GM19463 (cell line): ENCODE data around the gene SLC22A6.

ENCODE experiments used
- ATAC-seq: cut with Tn5 transposase; IDR thresholded peaks from one replicate; pipeline ENCODE4 v1.9.1; 2021; ENCODE audit warnings: mild to moderate bottlenecking, moderate library complexity; ENCODE audit not compliant: unreplicated experiment

Gene SLC22A6

GRCh38 chr11:62933750-62934495 lies 50.8 kb downstream of the SLC22A6 start:
- no peak for ATAC-seq

GRCh38 chr11:62933285-62933684 lies 51.5 kb downstream of the SLC22A6 start:
- no peak for ATAC-seq

- no peak for ATAC-seq
Observed at GRCh38 chr11:62931499-62932278, 53.1 kb downstream of the SLC22A6 start.

- no peak for ATAC-seq
Observed at GRCh38 chr11:62930666-62931065, 54.1 kb downstream of the SLC22A6 start.

GRCh38 chr11:62930157-62930556 lies 54.6 kb downstream of the SLC22A6 start:
- no peak for ATAC-seq

GRCh38 chr11:62928011-62928410 lies 56.8 kb downstream of the SLC22A6 start:
- ATAC-seq, result no peak

GRCh38 chr11:62926680-62927455 lies 57.9 kb downstream of the SLC22A6 start:
- ATAC-seq, result no peak
